HG03196 (cell line): Measurements from ENCODE around the gene PHIP.
A peak's percentile ranks its signal among the peaks of the same experiment; 100 is the strongest.
"Not testable (repeated sequence)": the region's sequence is repeated elsewhere in the genome, so short reads cannot be mapped to it uniquely, and the experiment has no call there.

ENCODE experiments used
- ATAC-seq: cut with Tn5 transposase; IDR thresholded peaks from one replicate; pipeline ENCODE4 v1.9.1; 2021; ENCODE audit not compliant: unreplicated experiment

Gene PHIP

DNA sequence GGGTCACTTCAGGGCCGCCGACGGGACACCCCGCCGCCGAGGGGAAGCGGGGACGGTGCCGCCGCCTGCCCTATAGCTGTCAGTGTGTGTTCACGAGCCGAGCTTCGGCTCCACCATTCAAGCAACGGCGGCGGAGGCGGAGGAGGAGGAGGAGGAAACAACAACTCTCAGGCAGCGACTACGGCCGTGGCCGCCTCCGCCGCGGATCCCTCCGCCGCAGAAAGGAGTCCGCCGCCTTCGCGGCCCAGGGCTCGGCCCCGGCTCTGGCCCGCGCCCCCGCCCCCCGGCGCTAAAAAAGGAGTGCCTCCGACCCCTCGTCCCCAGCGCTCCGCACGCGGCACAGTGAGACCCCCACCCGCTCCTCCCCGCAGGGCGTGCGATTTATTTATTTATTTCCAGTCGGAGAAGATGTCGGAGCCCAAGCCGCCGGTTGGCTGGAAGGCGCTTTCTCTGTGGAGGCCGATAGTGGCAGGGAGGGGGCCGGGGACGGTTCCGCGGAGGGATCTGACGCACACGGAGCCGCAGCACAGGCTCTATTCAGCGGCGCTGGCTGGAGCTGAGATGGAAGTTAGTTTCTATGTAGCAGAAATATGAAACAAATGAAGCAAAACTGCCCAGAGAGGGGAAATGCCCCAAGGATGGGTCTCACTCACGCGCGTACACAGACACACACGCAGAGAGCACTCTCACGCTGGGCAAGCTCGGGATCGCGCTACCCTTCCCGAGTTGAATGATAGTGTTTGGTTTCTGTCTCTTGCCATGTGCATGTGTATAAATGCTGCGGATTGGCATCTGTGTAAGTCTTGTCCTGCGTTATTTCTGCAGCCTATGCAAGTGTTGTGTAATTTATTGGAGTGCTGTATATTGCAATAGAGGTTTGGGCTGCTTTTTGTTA lies at the start of gene PHIP:
PHIP (minus strand) TSS at position 180 of the 895 bp plus-strand sequence. CDS start 186 bp downstream, outside the sequence.
- peak; percentile 72 for ATAC-seq

- ATAC-seq: no peak
Observed at GRCh38 chr6:79127660-79128059, 49.6 kb upstream of the PHIP start.

DNA sequence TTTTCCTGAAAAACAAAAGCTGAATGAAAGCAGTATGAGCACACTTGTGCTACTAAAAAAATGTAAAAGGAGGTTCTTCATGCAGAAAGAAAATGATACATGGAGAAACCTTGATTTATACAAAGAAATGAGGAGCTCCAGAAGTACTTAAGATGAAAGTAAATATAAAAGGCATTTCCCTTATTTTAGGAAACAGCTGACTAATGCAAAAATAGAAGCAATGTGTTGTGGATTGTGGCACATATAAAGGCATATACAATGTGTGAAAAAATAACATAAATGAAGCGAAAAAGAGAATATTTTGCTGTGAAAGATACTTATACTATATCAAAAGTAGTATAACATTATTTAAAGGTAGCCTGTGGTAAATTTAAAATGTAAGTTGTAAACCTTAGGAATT lies 41.2 kb upstream of the PHIP start:
- no peak for ATAC-seq

DNA sequence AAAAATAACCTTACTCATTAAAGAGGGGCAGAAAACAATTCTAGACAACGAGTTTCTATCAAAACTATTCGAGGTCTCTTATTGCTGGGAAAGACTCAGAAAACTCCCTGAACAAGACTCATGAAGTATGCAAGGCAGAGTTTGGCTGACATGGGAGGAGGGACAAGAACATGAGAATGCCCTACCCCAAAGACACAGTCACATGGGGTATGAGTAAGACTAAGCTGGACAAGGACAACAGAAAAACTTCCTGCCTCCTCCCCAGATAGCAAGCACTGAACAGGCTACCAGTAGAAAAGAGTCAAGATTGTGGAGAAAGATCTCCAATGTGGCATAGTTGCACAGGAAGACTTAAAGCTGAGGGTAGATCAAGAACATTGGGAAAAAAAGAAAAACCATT lies 39.7 kb upstream of the PHIP start:
- no peak for ATAC-seq

GRCh38 chr6:79115553-79116182 lies 37.6 kb upstream of the PHIP start:
- ATAC-seq: no peak

DNA sequence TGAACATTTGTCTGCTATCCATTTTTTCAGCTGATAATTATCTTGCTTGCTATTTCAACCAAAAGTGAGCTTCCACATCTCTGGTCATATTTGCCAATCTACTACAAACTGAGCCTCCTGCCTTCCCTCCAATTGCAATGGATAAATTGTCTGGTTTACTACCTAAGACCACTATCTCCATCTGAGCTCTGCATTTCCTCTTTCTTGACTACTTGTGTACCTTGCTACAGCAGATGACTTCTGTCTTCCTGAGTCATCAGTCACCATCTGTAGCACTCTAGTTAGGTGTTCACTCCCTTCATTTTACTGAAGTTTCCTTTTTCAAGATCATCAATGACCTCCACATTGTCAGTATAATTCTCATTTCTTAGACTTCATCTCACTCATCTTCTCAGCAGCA lies 33.5 kb upstream of the PHIP start:
- ATAC-seq: no peak

DNA sequence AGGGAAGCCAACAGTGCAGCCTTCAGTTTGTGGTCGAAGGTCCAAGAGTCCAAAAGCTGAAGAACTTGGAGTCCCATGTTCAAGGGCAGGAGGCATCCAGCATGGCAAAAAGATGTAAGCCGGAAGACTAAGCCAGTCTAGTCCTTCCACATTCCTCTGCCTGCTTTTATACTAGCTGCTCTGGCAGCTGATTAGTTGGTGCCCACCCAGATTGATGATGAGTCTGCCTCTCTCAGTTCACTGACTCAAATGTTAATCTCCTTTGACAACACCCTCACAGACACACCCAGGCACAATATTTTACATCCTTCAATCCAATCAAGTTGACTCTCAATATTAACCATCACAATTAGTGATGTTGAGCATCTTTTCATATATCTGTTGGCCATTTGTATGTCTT lies 23.1 kb upstream of the PHIP start:
- ATAC-seq: no peak

- ATAC-seq: no peak
Observed at GRCh38 chr6:79100304-79100703, 22.2 kb upstream of the PHIP start.

- no peak for ATAC-seq
Observed at GRCh38 chr6:79094938-79095337, 16.9 kb upstream of the PHIP start.

GRCh38 chr6:79091801-79092200 lies 13.7 kb upstream of the PHIP start:
- not testable (repeated sequence) for ATAC-seq

DNA sequence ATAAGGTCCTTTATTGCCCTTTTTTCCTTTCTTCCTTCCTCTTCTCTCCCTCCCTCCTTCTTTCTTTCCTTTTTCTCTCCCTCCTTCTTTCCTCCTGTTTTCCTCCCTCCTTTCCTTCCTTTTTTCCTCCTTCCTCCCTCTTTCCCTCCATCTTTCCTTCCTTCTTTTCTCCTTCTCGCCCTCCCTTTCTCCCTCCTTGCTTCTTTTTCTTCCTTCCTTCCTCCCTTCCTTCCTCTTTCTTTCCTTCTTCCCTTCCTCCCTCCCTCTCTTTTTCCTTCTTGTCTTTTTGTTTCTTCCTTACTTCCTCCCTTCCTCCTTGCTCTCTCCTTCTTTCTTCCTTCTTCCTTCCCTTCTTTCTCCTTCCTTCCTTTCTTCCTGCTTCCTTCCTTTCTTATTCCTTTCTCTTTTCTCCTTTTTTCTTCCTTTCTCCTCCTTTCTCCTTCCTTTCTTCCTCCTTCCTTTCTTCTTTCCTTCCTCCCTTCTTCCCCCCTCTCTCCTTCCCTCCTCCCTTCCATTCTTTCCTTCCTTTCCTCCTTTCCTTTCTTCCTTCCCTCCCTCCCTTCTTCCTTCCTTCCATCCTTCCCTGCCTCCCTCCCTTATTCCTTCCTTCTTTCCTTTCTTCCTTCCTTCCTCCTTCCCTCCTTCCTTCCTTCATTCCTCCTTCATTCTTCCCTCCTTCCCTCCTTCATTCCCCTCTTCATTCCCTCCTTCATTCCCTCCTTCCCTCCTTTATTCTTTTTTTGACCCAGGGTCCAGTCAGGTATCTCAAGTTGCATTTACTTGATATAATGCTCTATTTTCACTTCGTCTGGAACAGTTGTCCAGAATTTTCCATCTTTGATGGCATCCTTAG lies 11.7 kb upstream of the PHIP start:
- ATAC-seq: no peak

DNA sequence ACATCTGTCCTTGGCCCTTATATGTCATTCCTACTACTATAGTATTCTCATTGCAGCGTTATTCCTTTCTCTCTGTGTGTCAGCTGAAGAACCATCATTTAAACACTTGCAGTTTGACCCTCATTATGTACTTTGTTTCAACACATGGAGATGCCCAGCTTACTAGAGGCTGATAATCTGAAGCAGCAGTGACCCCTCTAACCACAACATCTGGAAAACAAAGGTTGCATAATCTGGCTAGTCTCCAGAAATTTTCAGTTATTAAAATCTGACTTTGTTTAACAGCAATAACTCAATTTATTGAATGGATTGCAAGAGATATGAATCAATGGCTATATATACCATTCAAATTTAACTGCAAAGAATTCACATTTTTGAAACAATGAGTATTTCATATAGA lies 6.6 kb upstream of the PHIP start:
- no peak for ATAC-seq

GRCh38 chr6:79082304-79082703 lies 4.2 kb upstream of the PHIP start:
- no peak for ATAC-seq

DNA sequence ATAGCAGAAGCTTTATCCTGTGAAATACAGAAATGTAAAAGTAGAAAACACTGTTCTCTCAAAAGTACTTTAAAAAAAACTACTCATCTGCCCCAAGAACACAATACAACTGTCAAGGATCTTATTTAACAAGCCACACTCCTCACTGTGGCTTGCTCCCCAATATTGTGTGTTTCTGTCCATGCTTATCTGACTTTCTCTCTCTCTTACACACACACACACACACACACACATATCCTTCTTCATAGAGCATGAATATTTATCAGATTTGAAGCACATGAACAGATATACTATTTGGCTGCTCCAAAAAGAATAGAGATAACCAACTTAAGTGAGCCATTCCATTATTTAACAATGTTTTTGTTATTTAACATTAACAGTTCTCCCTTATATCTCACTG lies 3.6 kb upstream of the PHIP start:
- no peak for ATAC-seq

GRCh38 chr6:79079561-79080041 lies 1.5 kb upstream of the PHIP start:
- no peak for ATAC-seq

DNA sequence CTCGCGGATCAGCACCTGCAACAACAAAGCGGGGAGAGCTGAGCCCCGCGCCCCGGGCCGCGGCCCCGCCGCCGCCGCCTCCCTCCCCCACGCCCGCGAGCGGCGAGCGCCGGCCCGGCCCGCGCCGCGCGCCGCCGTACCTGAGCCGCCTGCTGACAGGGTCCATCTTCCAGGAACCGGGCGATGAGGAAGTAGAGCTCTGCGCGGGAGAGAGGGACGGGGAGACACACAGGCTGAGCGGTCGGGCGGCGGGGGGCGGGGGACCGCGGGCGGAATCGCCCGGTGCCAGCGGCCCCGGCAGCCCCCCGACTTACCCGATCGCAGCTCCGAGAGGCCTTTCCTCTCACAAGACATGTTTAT lies 359 bp downstream of the PHIP start:
- peak; percentile 14 for ATAC-seq

DNA sequence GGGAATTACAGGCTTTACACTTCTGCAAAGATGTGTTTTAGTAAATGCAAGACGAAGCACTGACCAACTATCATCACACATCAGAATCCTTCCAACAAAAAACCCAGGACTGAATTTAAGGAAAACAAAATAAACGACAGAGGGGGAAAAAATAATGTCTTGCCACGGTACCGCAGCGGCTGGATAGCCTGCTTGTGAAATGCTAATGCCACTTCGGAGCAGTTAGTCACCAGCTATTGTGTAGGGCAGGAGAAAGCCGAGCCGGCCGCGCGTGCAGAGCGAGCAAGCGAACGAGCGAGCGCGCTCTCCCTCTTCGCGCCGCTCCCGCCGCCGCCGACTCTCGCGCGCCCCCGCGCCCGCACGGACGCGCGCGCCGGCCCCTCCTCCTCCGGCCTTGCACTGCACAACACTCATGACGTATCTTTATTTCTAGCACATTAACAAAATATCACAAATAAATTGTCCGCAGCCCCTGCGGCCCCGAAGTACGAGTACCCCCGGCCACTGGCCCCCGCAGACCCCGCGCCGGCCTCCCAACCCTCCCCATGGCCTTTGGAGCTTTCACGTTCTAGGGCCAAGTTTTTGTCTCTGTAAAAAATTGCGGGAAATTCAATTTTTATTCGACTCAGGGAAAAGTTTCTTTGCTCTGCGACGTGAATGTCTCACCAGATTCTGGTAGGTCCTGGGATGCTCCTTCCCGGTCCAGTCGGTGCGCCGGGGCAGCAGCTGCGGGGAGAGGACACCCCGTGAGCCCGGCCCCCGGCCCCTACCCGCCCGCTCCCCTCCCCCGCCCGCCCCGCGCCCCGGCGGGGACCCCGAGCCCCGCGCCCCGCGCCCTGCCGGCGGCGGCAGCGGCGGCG lies 1.0 kb downstream of the PHIP start:
- peak; percentile 55 for ATAC-seq

DNA sequence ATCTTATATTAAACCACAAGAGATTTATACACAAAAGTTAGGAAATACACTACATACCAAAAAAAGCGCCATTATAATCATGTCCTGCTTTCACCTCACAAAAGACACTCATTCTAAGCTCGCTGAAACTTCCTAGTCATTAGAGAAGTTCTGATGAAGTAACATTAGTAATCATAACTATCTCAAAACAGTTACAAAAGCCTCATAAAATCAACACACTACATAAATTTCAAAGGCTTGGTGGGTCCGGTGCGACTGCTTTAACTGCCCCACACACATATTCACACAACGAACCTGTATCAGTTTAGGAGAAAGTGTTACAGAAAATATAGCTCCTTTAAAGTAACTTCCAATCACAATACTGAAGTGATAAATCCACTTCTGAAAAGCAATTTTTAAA lies 1.9 kb downstream of the PHIP start:
- ATAC-seq: no peak

- no peak for ATAC-seq
Observed at GRCh38 chr6:79073888-79074287, 4.2 kb downstream of the PHIP start.

DNA sequence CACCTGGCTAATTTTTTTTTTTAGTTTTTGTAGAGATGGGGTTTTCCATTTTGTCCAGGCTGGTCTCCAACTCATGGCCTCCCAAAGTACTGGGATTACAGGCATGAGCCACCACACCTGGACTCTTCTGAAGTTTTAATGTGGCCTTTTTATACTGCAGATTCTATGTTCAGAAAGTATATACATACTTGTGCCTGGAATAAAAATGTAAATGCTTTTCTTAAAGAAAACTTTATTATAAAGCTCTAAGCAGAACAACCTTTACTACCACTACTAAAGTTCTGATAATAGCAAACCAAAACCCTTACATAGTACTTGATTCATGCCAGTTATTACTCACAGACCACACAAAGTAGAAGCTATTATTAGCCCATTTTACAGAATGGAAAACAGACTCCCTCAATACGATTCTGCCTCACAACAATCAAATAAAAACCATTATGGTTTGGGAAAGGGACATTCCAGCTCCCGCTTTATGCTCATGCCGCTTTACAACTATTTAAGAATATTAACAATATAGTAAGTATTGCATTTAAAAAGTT lies 5.3 kb downstream of the PHIP start:
- no peak for ATAC-seq
